Heart left ventricle (tissue), 13 donors: ENCODE measurements around the gene ANKRD16.
"Not testable (repeated sequence)": the region's sequence is repeated elsewhere in the genome, so short reads cannot be mapped to it uniquely, and the experiment has no call there.

Experiments
- POLR2A ChIP-seq, 2 donors: fragments of 450-650 bp; IDR thresholded peaks; one replicate each; pipeline ENCODE4 v1.6.1; 2017; ENCODE audit warnings: antibody characterized with exemption in 2 of 2, mild to moderate bottlenecking in 2 of 2, moderate library complexity in 2 of 2
- TF ChIP-seq, protein P1 (sequence below), 12 donors: fragments of 200-600 bp; sonication (generic) in 4 of 12; IDR thresholded peaks; one replicate each; pipeline versions ENCODE4 v1.5.0 to v1.8.0; 2018 to 2022; ENCODE audit warnings: antibody characterized with exemption in 12 of 12, mild to moderate bottlenecking in 5 of 12
- donor health status: ischemic (EF 13 %, LVEDD 7.1; RV severe dilation, severe dysfunction).
- donor health status: DM: no; HTN: yes; CAD: no.
- donor health status: DM: no; HTN: no; CAD: no.
- donor health status: ischemic (EF 25% LVEDD 6.9; RV normal size, moderate dysfunction).
- donor health status: ischemic (EF 25% LVEDD 5.7; RV mildly dilated, moderate dysfunction).
- donor health status: ischemic (EF 35%, LVEDD 5.7; RV mildly dilated, moderate dysfunction).
- donor health status: nonischemic (EF 11% LVEDD 7.7; RV severe dilation, severe dysfunction).
- donor health status: DM: yes; HTN: yes; CAD: no.
- donor health status: PGD.
- donor health status: ischemic (EF 29% LVEDD 5.4; RV normal size, mild dysfunction).
- donor health status: nonischemic (EF 23%, LVEDD 6.1; RV moderate dilation, normal function).

GRCh38 chr10:5866451-5867081, 23.1 kb downstream of the ANKRD16 start:
- TF ChIP-seq, protein P1, sequence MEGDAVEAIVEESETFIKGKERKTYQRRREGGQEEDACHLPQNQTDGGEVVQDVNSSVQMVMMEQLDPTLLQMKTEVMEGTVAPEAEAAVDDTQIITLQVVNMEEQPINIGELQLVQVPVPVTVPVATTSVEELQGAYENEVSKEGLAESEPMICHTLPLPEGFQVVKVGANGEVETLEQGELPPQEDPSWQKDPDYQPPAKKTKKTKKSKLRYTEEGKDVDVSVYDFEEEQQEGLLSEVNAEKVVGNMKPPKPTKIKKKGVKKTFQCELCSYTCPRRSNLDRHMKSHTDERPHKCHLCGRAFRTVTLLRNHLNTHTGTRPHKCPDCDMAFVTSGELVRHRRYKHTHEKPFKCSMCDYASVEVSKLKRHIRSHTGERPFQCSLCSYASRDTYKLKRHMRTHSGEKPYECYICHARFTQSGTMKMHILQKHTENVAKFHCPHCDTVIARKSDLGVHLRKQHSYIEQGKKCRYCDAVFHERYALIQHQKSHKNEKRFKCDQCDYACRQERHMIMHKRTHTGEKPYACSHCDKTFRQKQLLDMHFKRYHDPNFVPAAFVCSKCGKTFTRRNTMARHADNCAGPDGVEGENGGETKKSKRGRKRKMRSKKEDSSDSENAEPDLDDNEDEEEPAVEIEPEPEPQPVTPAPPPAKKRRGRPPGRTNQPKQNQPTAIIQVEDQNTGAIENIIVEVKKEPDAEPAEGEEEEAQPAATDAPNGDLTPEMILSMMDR (IDR thresholded peaks at IDR 0.05): not testable (repeated sequence)
- not testable (repeated sequence) for TF ChIP-seq POLR2A (IDR thresholded peaks at IDR 0.05)
